NT2/D1 (cell line): ENCODE data around the gene S100A2.
A peak's percentile ranks its signal among the peaks of the same experiment; 100 is the strongest.

Experiments
- DNase-seq: peaks from one replicate; pipeline ENCODE4 v3.0.0-alpha.2; 2011; ENCODE audit warnings: low read depth, low spot score
- H3K27me3 ChIP-seq: 2 replicates; pipeline ENCODE4 v1.6.0; 2011; ENCODE audit warnings: mild to moderate bottlenecking; ENCODE audit not compliant: insufficient read length, insufficient read depth
- H3K36me3 ChIP-seq: 2 replicates; pipeline ENCODE4 v1.6.1; 2011; ENCODE audit warnings: mild to moderate bottlenecking, low read length, mixed read lengths; ENCODE audit not compliant: insufficient read depth, insufficient read length
- H3K4me1 ChIP-seq: 2 replicates; pipeline ENCODE4 v1.5.1; 2011; ENCODE audit not compliant: insufficient read depth, insufficient read length
- H3K4me3 ChIP-seq: 2 replicates; pipeline ENCODE4 v1.5.1; 2011; ENCODE audit warnings: low read depth; ENCODE audit not compliant: insufficient read length
- H3K9ac ChIP-seq: 2 replicates; pipeline ENCODE4 v1.6.0; 2011; ENCODE audit warnings: low read depth; ENCODE audit not compliant: insufficient read length
- H3K9me3 ChIP-seq: 2 replicates; pipeline ENCODE4 v1.5.1; 2011; ENCODE audit warnings: mild to moderate bottlenecking, low read length; ENCODE audit not compliant: insufficient read depth
- SUZ12 ChIP-seq: IDR thresholded peaks from 2 replicates; pipeline ENCODE4 v1.6.1; 2011; ENCODE audit not compliant: insufficient read length, insufficient read depth; ENCODE audit errors: extremely low read depth
- YY1 ChIP-seq: IDR thresholded peaks from 2 replicates; pipeline ENCODE4 v1.6.1; 2011; ENCODE audit not compliant: insufficient read length, insufficient read depth
- ZNF274 ChIP-seq: IDR thresholded peaks from 2 replicates; pipeline ENCODE4 v1.6.1; 2011; ENCODE audit warnings: mild to moderate bottlenecking, low read depth, low read length

The S100A2 gene

DNA sequence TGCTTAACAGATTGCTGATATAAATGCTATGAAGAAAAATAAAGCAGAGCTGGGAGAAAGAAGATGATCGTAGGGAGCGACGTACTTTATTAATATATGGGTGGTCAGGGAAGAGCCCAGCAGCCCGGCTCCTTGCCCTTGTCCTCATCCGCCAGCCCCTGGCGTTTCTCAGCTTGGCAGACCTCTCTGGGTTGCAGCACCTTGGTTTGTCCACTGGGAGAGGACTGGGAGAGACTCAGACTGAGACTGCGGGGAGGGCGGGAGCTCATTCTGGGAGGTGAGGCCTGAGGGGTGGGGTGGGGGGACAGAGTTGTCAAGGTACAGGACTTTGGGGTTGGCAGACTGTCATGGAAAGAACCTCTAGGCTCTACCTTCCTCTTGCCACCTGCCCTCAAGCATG is 13.3 kb downstream of the S100A2 start:
- Histone ChIP-seq H3K4me1 (peaks cover 29% of the 10 kb centered on the region), H3K9me3 (no peaks in the 10 kb centered on the region), H3K9ac (no peak overlapping the region), H3K4me3 (no peak overlapping the region), H3K36me3 (no peaks in the 10 kb centered on the region), H3K27me3 (no peaks in the 10 kb centered on the region)
- no peak for TF ChIP-seq SUZ12
- no peak for TF ChIP-seq ZNF274
- TF ChIP-seq YY1: no peak
- no peak for DNase-seq

DNA sequence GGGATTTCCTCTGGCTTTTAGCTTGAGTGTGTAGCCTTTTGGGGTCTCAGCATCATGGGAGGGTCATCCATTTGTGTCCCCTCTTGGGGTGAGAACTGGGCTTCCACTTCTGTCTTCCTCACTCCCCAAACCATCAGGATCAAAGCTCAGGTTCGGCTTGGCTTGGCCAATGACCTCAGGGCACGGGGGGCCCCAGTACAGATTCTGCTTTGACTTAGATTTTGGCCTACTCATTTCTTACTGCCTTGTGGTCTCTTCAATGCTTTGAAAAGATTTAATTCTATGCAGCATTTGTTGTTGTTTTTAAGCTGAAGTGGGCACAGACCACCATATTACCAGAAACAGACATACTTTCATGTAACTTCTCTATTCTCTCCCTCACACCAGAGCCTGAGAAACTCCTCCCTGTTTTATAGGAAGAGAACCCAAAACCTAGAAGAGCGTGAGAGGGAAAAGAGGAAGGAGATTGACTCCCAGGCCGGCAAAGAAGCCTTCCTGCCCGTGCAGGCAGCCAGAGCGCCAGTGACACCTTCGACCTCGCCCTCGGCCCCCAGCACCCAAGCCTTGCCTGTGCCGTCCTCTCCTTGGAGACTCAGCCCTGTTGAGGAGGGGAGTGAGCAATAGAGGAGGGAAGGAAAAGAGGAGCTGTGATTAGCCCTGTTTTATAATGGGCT is 14.7 kb downstream of the S100A2 start:
- peaks cover 32% of the 10 kb centered on the region for H3K4me1 ChIP-seq

DNA sequence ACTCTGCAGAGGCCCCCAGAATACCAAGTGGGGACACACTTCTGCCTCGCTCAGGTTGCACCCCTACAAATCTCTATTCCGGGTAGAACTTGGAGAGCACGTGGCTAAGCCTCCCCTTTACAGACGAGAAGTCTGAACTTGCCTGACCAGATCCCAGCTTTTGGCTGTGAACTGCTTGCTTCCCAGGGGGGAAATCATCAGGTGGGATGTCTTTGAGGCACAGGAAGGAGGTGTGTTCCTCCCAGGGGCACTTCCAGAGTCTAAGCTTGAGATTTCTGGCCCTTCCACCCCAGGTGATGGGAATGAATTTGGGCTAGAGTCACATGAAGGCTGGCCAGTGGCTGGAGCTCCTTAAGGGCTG is 15.3 kb downstream of the S100A2 start:
- TF ChIP-seq SUZ12 (no peak), ZNF274 (no peak), YY1 (no peak)
- DNase-seq: no peak

More for the DNA sequence above, 14.7 kb downstream of the S100A2 start:
- Histone ChIP-seq H3K9me3 (no peaks in the 10 kb centered on the region), H3K27me3 (no peaks in the 10 kb centered on the region), H3K4me3 (no peak overlapping the region), H3K36me3 (no peaks in the 10 kb centered on the region), H3K9ac (no peak overlapping the region)
- no peak for DNase-seq
- TF ChIP-seq YY1 (no peak), ZNF274 (no peak), SUZ12 (no peak)

DNA sequence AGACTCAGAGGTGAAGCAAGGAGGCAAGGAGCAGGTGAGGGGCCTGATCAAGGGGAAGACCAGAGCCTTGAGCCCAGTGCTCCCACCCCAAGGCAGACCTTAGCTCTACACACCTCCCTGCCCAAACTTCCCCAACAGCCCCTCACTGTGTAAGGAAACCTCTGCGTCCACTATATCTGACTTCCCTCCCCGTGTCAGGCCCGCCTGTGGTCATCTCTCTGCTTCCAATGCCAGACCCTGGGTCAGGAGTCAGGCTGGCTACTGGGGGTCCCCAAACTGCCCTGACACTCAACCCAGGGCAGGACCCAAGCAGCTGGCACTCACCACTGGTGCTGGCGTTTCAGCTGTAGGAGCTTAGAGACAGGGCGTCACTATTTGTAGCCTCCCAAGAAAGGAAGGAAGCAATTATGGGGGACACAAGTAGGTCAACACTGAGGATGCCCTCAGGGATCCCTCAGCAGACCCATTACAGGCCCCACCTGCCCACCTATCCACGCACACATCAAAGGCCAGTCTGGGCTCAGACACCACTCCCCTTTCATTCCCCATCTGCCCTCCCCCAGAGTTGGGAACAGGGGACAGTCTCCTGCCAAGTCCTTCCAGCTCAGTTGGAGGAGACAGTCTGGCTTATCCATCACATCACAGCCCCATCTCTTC is 15.8 kb downstream of the S100A2 start:
- Histone ChIP-seq H3K27me3 (no peaks in the 10 kb centered on the region), H3K4me1 (peaks cover 41% of the 10 kb centered on the region), H3K4me3 (no peak overlapping the region), H3K9ac (no peak overlapping the region), H3K9me3 (no peaks in the 10 kb centered on the region; the same call in 1 of the 2 replicates), H3K36me3 (no peaks in the 10 kb centered on the region)
- TF ChIP-seq YY1: no peak
- TF ChIP-seq SUZ12: no peak
- no peak for TF ChIP-seq ZNF274
- no peak for DNase-seq

More for the DNA sequence above, 15.3 kb downstream of the S100A2 start:
- H3K4me1 ChIP-seq: peaks cover 38% of the 10 kb centered on the region
- no peaks in the 10 kb centered on the region for H3K36me3 ChIP-seq
- no peak overlapping the region for H3K4me3 ChIP-seq
- no peak overlapping the region for H3K9ac ChIP-seq
- H3K9me3 ChIP-seq: no peaks in the 10 kb centered on the region
- no peaks in the 10 kb centered on the region for H3K27me3 ChIP-seq

DNA sequence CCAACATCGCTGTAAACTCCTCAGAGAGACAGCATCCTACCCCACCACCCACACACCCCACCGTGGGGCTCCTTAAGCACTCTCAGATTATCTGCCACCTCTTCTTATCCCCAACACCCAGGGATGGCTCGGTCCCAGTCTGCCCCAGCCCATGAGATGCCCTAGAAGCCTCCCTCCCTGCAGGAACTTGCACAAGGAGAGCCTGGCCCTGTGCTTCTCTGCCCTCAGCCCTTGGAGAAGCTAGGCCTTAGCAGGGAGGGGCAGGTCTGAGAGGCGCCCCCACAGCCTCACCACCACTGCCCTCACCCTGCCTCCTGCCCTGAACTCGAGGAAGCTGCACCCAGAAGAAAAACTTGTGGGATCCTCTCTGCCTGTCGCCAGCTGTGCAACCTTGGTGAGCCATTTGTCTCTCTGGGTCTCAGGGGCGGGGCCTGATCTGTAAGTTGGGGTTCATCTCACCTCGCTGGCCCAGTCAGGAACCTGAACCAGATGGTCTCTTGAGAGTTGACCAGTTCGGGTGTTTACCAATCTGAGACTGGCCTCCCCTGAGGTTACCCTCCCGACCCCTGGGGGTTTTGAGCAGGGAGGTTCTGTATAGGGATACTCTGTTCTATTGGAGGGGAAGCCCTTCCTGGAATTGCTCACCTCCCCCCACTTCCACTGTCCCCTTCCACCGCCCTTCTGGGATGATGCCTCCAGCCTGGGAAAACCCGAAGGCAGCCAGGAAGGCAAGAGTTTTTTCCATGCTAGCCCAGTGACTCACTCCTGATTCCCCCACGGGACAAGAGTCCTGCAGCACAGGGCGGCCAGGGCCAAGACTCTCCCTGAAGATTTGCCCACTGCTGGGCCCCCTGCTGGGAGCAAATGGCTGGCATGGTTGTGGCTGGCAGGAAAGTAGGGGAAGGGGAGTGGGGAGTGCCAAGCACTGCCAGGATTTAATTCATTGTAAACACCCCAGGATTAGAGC is 16.6 kb downstream of the S100A2 start, which contains the start of gene S100A3:
Gene S100A3, minus strand, starts transcription at position 537 of the 967 bp plus-strand sequence. CDS start 773 bp downstream, outside the sequence.
- peaks cover 9% of the 10 kb centered on the region; the same call in 1 of the 2 replicates for H3K9me3 ChIP-seq
- no peak within 1 kb of the TSS for H3K4me3 ChIP-seq
- no peaks in the 10 kb centered on the region for H3K27me3 ChIP-seq
- TF ChIP-seq YY1 (no peak), ZNF274 (no peak), SUZ12 (no peak)
- peaks cover 45% of the 10 kb centered on the region for H3K4me1 ChIP-seq
- peaks cover 5% of the 10 kb centered on the region for H3K36me3 ChIP-seq
- peak within 1 kb of the TSS; percentile 37 for H3K9ac ChIP-seq
- no peak for DNase-seq

DNA sequence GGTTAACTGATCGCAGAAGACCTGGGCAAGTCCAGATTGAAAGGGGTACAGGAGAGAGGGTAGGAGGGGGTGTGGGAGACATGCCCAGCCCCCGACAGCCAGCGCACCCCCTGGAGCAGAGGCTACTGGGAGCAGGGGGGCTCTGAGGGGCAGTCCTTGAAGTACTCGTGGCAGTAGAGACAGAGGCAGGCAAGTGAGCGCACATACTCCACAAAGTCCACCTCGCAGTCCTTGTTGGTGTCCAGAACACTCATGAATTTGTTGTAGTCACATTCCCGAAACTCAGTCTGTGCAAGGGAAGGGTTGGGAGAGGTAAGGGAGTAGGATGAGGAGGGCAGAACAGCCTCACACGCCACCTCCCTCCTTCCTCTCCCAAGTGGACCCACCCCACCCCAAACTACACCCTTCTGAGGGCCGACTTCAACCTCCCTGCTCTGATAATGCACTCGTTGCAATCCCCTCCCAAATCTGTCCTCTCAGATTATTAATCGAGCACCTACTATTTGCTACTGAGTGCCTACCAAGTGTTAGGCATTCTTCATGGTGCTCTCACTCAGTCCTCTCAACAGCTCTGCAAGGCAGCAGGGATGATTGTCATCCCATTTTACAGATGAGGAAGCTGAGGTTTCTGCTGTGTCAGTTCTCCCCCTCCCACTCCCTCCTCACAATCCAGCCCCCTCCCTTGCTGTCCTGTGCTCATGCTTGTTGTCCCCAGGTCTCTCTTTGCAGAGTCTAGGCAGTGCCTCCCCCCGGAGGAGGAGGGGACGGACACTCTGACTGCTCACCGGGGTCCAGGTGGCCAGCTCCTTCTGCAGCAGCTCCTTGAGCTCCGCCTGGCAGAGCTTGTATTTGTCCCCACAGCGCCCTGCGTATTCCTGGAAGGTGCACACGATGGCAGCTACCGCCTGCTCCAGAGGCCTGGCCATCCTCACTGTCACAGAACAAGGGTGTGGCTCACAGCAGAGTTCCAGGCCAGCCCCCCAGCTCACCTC is 17.8 kb downstream of the S100A2 start:
- peaks cover 11% of the 10 kb centered on the region; the same call in 1 of the 2 replicates for H3K9me3 ChIP-seq
- H3K27me3 ChIP-seq: no peaks in the 10 kb centered on the region
- H3K9ac ChIP-seq: peak overlapping the region; percentile 37
- H3K36me3 ChIP-seq: peaks cover 5% of the 10 kb centered on the region
- H3K4me1 ChIP-seq: peaks cover 45% of the 10 kb centered on the region
- no peak overlapping the region for H3K4me3 ChIP-seq
- DNase-seq: no peak
- no peak for TF ChIP-seq YY1
- TF ChIP-seq SUZ12: no peak
- TF ChIP-seq ZNF274: no peak
